Ishikawa (cell line): ENCODE results near the gene S100A5.

Experiments
- CREB1 ChIP-seq: IDR thresholded peaks from 2 replicates; pipeline ENCODE4 v1.6.1; 2012; ENCODE audit warnings: low read depth
- EGR1 ChIP-seq: IDR thresholded peaks from 2 replicates; pipeline ENCODE4 v1.6.1; 2012
- EP300 ChIP-seq: IDR thresholded peaks from 2 replicates; pipeline ENCODE4 v1.6.1; 2012; ENCODE audit warnings: borderline replicate concordance
- NFIC ChIP-seq: IDR thresholded peaks from 2 replicates; pipeline ENCODE4 v1.6.1; 2012
- RAD21 ChIP-seq: IDR thresholded peaks from 2 replicates; pipeline ENCODE4 v1.6.1; 2012; ENCODE audit warnings: low read depth
- REST ChIP-seq: IDR thresholded peaks from 2 replicates; pipeline ENCODE4 v1.6.1; 2012; ENCODE audit warnings: low read depth, mild to moderate bottlenecking
- TAF1 ChIP-seq: IDR thresholded peaks from 2 replicates; pipeline ENCODE4 v1.6.1; 2012; ENCODE audit warnings: low read depth, mild to moderate bottlenecking
- TCF12 ChIP-seq: IDR thresholded peaks from 2 replicates; pipeline ENCODE4 v1.6.1; 2012; ENCODE audit warnings: low read depth
- TEAD4 ChIP-seq: IDR thresholded peaks from 2 replicates; pipeline ENCODE4 v1.6.1; 2012
- USF1 ChIP-seq: IDR thresholded peaks from 2 replicates; pipeline ENCODE4 v1.6.1; 2012
- YY1 ChIP-seq: IDR thresholded peaks from 2 replicates; pipeline ENCODE4 v1.6.1; 2012; ENCODE audit warnings: low read depth
- ZBTB7A ChIP-seq: IDR thresholded peaks from 2 replicates; pipeline ENCODE4 v1.6.1; 2012; ENCODE audit warnings: low read depth
- TF ChIP-seq, protein P1 (sequence below): IDR thresholded peaks from 2 replicates; pipeline ENCODE4 v1.6.1; 2012

- TF ChIP-seq NFIC: no peak
- no peak for TF ChIP-seq TCF12
- TF ChIP-seq, protein P1, sequence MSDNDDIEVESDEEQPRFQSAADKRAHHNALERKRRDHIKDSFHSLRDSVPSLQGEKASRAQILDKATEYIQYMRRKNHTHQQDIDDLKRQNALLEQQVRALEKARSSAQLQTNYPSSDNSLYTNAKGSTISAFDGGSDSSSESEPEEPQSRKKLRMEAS: no peak
- TF ChIP-seq REST: no peak
- no peak for TF ChIP-seq ZBTB7A
- no peak for TF ChIP-seq EP300
- TF ChIP-seq TAF1: no peak
- no peak for TF ChIP-seq USF1
- TF ChIP-seq RAD21: peak; percentile 85
- TF ChIP-seq EGR1: no peak
- TF ChIP-seq YY1: no peak
- no peak for TF ChIP-seq CREB1
- no peak for TF ChIP-seq TEAD4
Measured at GRCh38 chr1:153509729-153510354, 30.9 kb downstream of the S100A5 start.
